Muscle of leg (tissue), 11 donors: ENCODE results near the gene RRP1. TPM values are rescaled to one million over a fixed set of nuclear protein-coding genes. Genes with fewer than 3 reads are reported as not detected.

ENCODE experiments used
- DNase-seq: peaks from one replicate; pipeline ENCODE4 v3.0.0; 2013
- H3K27ac ChIP-seq: one replicate; pipeline ENCODE4 v1.5.1; 2013; ENCODE audit warnings: mild to moderate bottlenecking, low read length, control low read depth
- H3K27me3 ChIP-seq: one replicate; pipeline ENCODE4 v1.6.1; 2013; ENCODE audit warnings: low read length; ENCODE audit not compliant: control insufficient read depth, insufficient read depth
- H3K36me3 ChIP-seq: one replicate; pipeline ENCODE4 v1.6.1; 2013; ENCODE audit warnings: low read length; ENCODE audit not compliant: control insufficient read depth, insufficient read depth
- H3K4me1 ChIP-seq: one replicate; pipeline ENCODE4 v1.6.1; 2013; ENCODE audit warnings: low read length; ENCODE audit not compliant: control insufficient read depth, insufficient read depth
- H3K4me3 ChIP-seq: one replicate; pipeline ENCODE4 v1.5.1; 2013; ENCODE audit warnings: low read length, control low read depth
- H3K9me3 ChIP-seq: replicated peaks from 2 replicates; pipeline ENCODE4 v1.6.1; 2013; ENCODE audit warnings: low read depth, low read length; ENCODE audit not compliant: control insufficient read depth
- WGBS: methylation state at CpG from one replicate; pipeline ENCODE4 v1.1.5; 2013; ENCODE audit warnings: missing lambda C conversion rate; ENCODE audit not compliant: insufficient coverage; 5-methylcytosine and 5-hydroxymethylcytosine counted together
- polyA plus RNA-seq, 8 donors: library from polyadenylated mRNA; unstranded; fragments of 120-200 nt; gene quantifications; one replicate each; pipeline versions ENCODE4 v1.2.1 to v1.2.3, GENCODE V29; 2013; ENCODE audit warnings: inconsistent platforms in 1 of 8, low replicate concordance in 1 of 8; ENCODE audit not compliant: insufficient read length in 8 of 8, insufficient read depth in 1 of 8
- total RNA-seq: library from RNA; stranded (reverse); fragments of 120-200 nt; gene quantifications from one replicate; pipeline ENCODE4 v1.2.4, GENCODE V29; 2013

Gene RRP1
- total and polyA plus RNA-seq, 9 donors, result 12.9 to 22.7 (median 20.8) TPM

GRCh38 chr21:43775795-43776430, 13.5 kb upstream of the RRP1 start, which contains the start of gene CSTB:
TSS of gene CSTB (minus strand) at chr21:43776308. CDS start at chr21:43776269, 39 bp downstream.
- Histone ChIP-seq H3K36me3 (peaks cover 18% of the 10 kb centered on the region), H3K4me1 (peaks cover 4% of the 10 kb centered on the region), H3K27ac (peak within 1 kb of the TSS; percentile 35), H3K9me3 (no peaks in the 10 kb centered on the region), H3K27me3 (peaks cover 3% of the 10 kb centered on the region), H3K4me3 (peak within 1 kb of the TSS; percentile 74)
- WGBS, result under 1% methylated on average over 69 of the region's 71 CpGs
- DNase-seq, result peak; percentile 86

- Histone ChIP-seq H3K4me1 (peaks cover 4% of the 10 kb centered on the region), H3K27ac (no peak overlapping the region), H3K4me3 (no peak overlapping the region), H3K9me3 (no peaks in the 10 kb centered on the region), H3K36me3 (peaks cover 18% of the 10 kb centered on the region), H3K27me3 (peaks cover 3% of the 10 kb centered on the region)
- no peak for DNase-seq
- WGBS, result 90% methylated on average over 1 of the region's 5 CpGs
These were observed 11.4 kb upstream of the RRP1 start for GRCh38 chr21:43777953-43778352.

- WGBS, result 38% methylated on average over 16 of the region's 20 CpGs
- peaks cover 4% of the 10 kb centered on the region for H3K4me1 ChIP-seq
- H3K27ac ChIP-seq, result no peak overlapping the region
- H3K36me3 ChIP-seq, result peaks cover 11% of the 10 kb centered on the region
- H3K27me3 ChIP-seq, result peaks cover 3% of the 10 kb centered on the region
- no peaks in the 10 kb centered on the region for H3K9me3 ChIP-seq
- DNase-seq, result peak; percentile 54
- H3K4me3 ChIP-seq, result no peak overlapping the region
These were observed 10.7 kb upstream of the RRP1 start for GRCh38 chr21:43778469-43779335.

GRCh38 chr21:43779660-43780059, 9.7 kb upstream of the RRP1 start:
- no CpG with 5 or more reads among the region's 5 CpGs for WGBS
- Histone ChIP-seq H3K27me3 (peaks cover 3% of the 10 kb centered on the region), H3K9me3 (no peaks in the 10 kb centered on the region), H3K36me3 (peaks cover 1% of the 10 kb centered on the region), H3K27ac (no peak overlapping the region), H3K4me3 (no peak overlapping the region), H3K4me1 (peaks cover 4% of the 10 kb centered on the region)
- no peak for DNase-seq

GRCh38 chr21:43781846-43782245, 7.5 kb upstream of the RRP1 start:
- no peaks in the 10 kb centered on the region for H3K9me3 ChIP-seq
- H3K4me3 ChIP-seq, result no peak overlapping the region
- no peaks in the 10 kb centered on the region for H3K4me1 ChIP-seq
- WGBS, result 78% methylated on average over 6 of the region's 6 CpGs
- no peaks in the 10 kb centered on the region for H3K36me3 ChIP-seq
- peaks cover 5% of the 10 kb centered on the region for H3K27me3 ChIP-seq
- DNase-seq, result no peak
- H3K27ac ChIP-seq, result no peak overlapping the region

GRCh38 chr21:43782431-43783097, 6.8 kb upstream of the RRP1 start:
- Histone ChIP-seq H3K9me3 (no peaks in the 10 kb centered on the region), H3K4me1 (no peaks in the 10 kb centered on the region)

GRCh38 chr21:43783098-43783700, 6.2 kb upstream of the RRP1 start:
- no peak overlapping the region for H3K4me3 ChIP-seq
- WGBS, result 70% methylated on average over 15 of the region's 17 CpGs
- no peak for DNase-seq
- no peaks in the 10 kb centered on the region for H3K4me1 ChIP-seq
- H3K36me3 ChIP-seq, result no peaks in the 10 kb centered on the region
- H3K27me3 ChIP-seq, result peaks cover 2% of the 10 kb centered on the region
- H3K27ac ChIP-seq, result no peak overlapping the region
- H3K9me3 ChIP-seq, result no peaks in the 10 kb centered on the region

More at GRCh38 chr21:43782431-43783097, 6.8 kb upstream of the RRP1 start:
- H3K27ac ChIP-seq, result no peak overlapping the region
- H3K27me3 ChIP-seq, result peaks cover 5% of the 10 kb centered on the region
- H3K4me3 ChIP-seq, result no peak overlapping the region
- DNase-seq, result no peak
- 53% methylated on average over 2 of the region's 5 CpGs for whole genome bisulfite sequencing
- H3K36me3 ChIP-seq, result no peaks in the 10 kb centered on the region

GRCh38 chr21:43785134-43785533, 4.2 kb upstream of the RRP1 start:
- H3K9me3 ChIP-seq, result no peaks in the 10 kb centered on the region
- H3K36me3 ChIP-seq, result no peaks in the 10 kb centered on the region
- no peak overlapping the region for H3K27ac ChIP-seq
- H3K4me1 ChIP-seq, result peaks cover 1% of the 10 kb centered on the region
- peaks cover 2% of the 10 kb centered on the region for H3K27me3 ChIP-seq
- WGBS, result no CpG with 5 or more reads among the region's 3 CpGs
- H3K4me3 ChIP-seq, result no peak overlapping the region
- DNase-seq, result no peak

- H3K27me3 ChIP-seq, result peaks cover 2% of the 10 kb centered on the region
- no peaks in the 10 kb centered on the region for H3K9me3 ChIP-seq
- H3K4me3 ChIP-seq, result no peak overlapping the region
- H3K36me3 ChIP-seq, result peaks cover 3% of the 10 kb centered on the region
- DNase-seq, result no peak
- peaks cover 9% of the 10 kb centered on the region for H3K4me1 ChIP-seq
- 89% methylated on average over 18 of the region's 18 CpGs for WGBS
- H3K27ac ChIP-seq, result no peak overlapping the region
These were observed 3.0 kb upstream of the RRP1 start for GRCh38 chr21:43786300-43786806.
